GM12878 (cell line): ENCODE measurements around the gene GPBP1L1. TPM values are rescaled to one million over a fixed set of nuclear protein-coding genes. Genes with fewer than 3 reads are reported as not detected.
A peak's percentile ranks its signal among the peaks of the same experiment; 100 is the strongest.

Source experiments
- ATAC-seq: fragments of 200-7000 bp; cut with Tn5 transposase; 3 replicates; pipeline ENCODE4 v1.9.1; 2020; ENCODE audit warnings: mild to moderate bottlenecking, moderate library complexity
- BruUV-seq: library from RNA; stranded (reverse); fragments of 400-500 nt; replicated peaks from 2 replicates; lab custom pipeline; 2021; lab: Mats Ljungman, UMichigan
- CTCF ChIA-PET: fragments of 300-600 bp; sonication (Branson Sonifier 250); formaldehyde crosslinking; extraction: SDS; loops from one replicate; lab custom pipeline; 2021; ENCODE audit warnings: inconsistent platforms; lab: Yijun Ruan, JAX
- POLR2A ChIA-PET: fragments of 350-600 bp; formaldehyde crosslinking; extraction: SDS; loops from one replicate; lab custom pipeline; 2021; ENCODE audit warnings: inconsistent platforms; lab: Charles Lee
- RAD21 ChIA-PET: fragments of 300-600 bp; sonication (Branson Sonifier 250); formaldehyde crosslinking; loops from one replicate; lab custom pipeline; 2023; ENCODE audit warnings: antibody characterized with exemption; ENCODE audit not compliant: unreplicated experiment; lab: Charles Lee
- SMC1A ChIA-PET: fragments of 300-600 bp; sonication (Branson Sonifier 250); formaldehyde crosslinking; loops from one replicate; lab custom pipeline; 2023; ENCODE audit not compliant: unreplicated experiment, uncharacterized antibody; lab: Charles Lee
- DNase-seq: peaks from one replicate; pipeline ENCODE4 v3.0.0-alpha.2; 2011; ENCODE audit warnings: low read depth, low spot score
- FAIRE-seq: peaks from 3 replicates; lab custom pipeline; 2011; peaks lifted over from hg19 to GRCh38; lab: Jason Lieb, UNC
- H2AFZ ChIP-seq: 2 replicates; pipeline ENCODE4 v1.6.0; 2011; ENCODE audit warnings: low read depth, low read length, control low read depth; ENCODE audit not compliant: control insufficient read depth
- H3K27ac ChIP-seq: 2 replicates; pipeline ENCODE4 v1.5.1; 2011; ENCODE audit warnings: control low read depth; ENCODE audit not compliant: control insufficient read depth, insufficient read depth
- H3K27me3 ChIP-seq, 2 experiments: replicated peaks in 1 of 2; 2 replicates each; pipeline versions ENCODE4 v1.6.0 to v1.6.1; 2011; ENCODE audit warnings: low read length in 1 of 2; ENCODE audit not compliant: control insufficient read depth in 2 of 2, insufficient read depth in 2 of 2
- H3K36me3 ChIP-seq, 2 experiments: 2 replicates each; pipeline ENCODE4 v1.5.1; 2011; ENCODE audit warnings: low read length in 1 of 2; ENCODE audit not compliant: control insufficient read depth in 2 of 2, insufficient read depth in 2 of 2
- H3K4me1 ChIP-seq: 2 replicates; pipeline ENCODE4 v1.6.1; 2011; ENCODE audit warnings: mild to moderate bottlenecking, low read length, moderate library complexity, mixed read lengths; ENCODE audit not compliant: control insufficient read depth, insufficient read depth
- H3K4me2 ChIP-seq: 2 replicates; pipeline ENCODE4 v1.6.0; 2011; ENCODE audit warnings: control low read depth; ENCODE audit not compliant: control insufficient read depth, insufficient read depth
- H3K4me3 ChIP-seq: fragments of 200-600 bp; sonication (generic); 2 replicates; pipeline ENCODE4 v1.5.1; 2016
- H3K79me2 ChIP-seq: 2 replicates; pipeline ENCODE4 v1.6.0; 2011; ENCODE audit warnings: low read length; ENCODE audit not compliant: control insufficient read depth, insufficient read depth
- H3K9ac ChIP-seq: 2 replicates; pipeline ENCODE4 v1.8.0; 2011; ENCODE audit warnings: low read length, control low read depth, mixed read lengths; ENCODE audit not compliant: control insufficient read depth, insufficient read depth
- H3K9me3 ChIP-seq: replicated peaks from 3 replicates; pipeline ENCODE4 v1.5.1; 2011; ENCODE audit warnings: mild to moderate bottlenecking, low read length; ENCODE audit not compliant: control insufficient read depth, insufficient read depth
- H4K20me1 ChIP-seq: 2 replicates; pipeline ENCODE4 v1.6.0; 2011; ENCODE audit not compliant: control insufficient read depth, insufficient read depth
- MEF2A ChIP-seq: IDR thresholded peaks from 2 replicates; pipeline ENCODE4 v1.6.1; 2011; ENCODE audit warnings: low read depth, mild to moderate bottlenecking, low read length, moderate library complexity; ENCODE audit not compliant: insufficient read depth
- MEF2B ChIP-seq: fragments of 450-650 bp; IDR thresholded peaks from 2 replicates; pipeline ENCODE4 v1.6.1; 2018; ENCODE audit warnings: mild to moderate bottlenecking, moderate library complexity; ENCODE audit not compliant: partially characterized antibody, poor library complexity, severe bottlenecking
- POU2F2 ChIP-seq: IDR thresholded peaks from 3 replicates; pipeline ENCODE4 v1.6.1; 2011; ENCODE audit warnings: low read depth, mild to moderate bottlenecking, low read length, borderline replicate concordance
- RUNX3 ChIP-seq: IDR thresholded peaks from 2 replicates; pipeline ENCODE4 v1.6.1; 2012; ENCODE audit warnings: low read length, inconsistent platforms
- STAT3 ChIP-seq: IDR thresholded peaks from 2 replicates; pipeline ENCODE4 v1.6.1; 2011; ENCODE audit warnings: low read depth, low read length, improper control_type of control experiment
- TCF7 ChIP-seq: IDR thresholded peaks from 2 replicates; pipeline ENCODE4 v1.6.1; 2014; ENCODE audit warnings: antibody characterized with exemption, borderline replicate concordance
- WGBS: methylation state at CpG from one replicate; pipeline ENCODE4 v1.1.6; 2016; ENCODE audit warnings: low lambda C conversion rate; ENCODE audit not compliant: insufficient replicate concordance, insufficient coverage; ENCODE audit errors: missing lambda C conversion rate; 5-methylcytosine and 5-hydroxymethylcytosine counted together
- in situ Hi-C: fragments of 300-500 bp; cut with MboI; formaldehyde crosslinking; loops from 9 replicates; pipeline ENCODE4 v1.14.3; 2018; ENCODE audit warnings: mixed read lengths
- intact Hi-C: fragments of 100-400 bp; cut with micrococcal nuclease; formaldehyde crosslinking; loops from one replicate; pipeline ENCODE4 v1.14.2; 2022; ENCODE audit not compliant: unreplicated experiment
- polyA plus RNA-seq, 11 experiments: library from polyadenylated mRNA; depleted of rRNA in 4 of 11; unstranded in 6 of 11; stranded (reverse) in 5 of 11; fragments of >200 nt; fragmentation: Nextera tagmentation in 4 of 11; fragmentation: Illumina TruSeq in 1 of 11; extraction: Ambion mirVana in 4 of 11; extraction: Trizol in 1 of 11; gene quantifications; 1 replicate in 1 of 11; 2 replicates in 10 of 11; pipeline versions ENCODE4 v1.2.1 to v1.2.3, GENCODE V29; 2011 to 2016; ENCODE audit warnings: inconsistent platforms in 2 of 11, missing spikeins in 2 of 11, low read depth in 1 of 11
- total RNA-seq, 4 experiments: library from RNA; depleted of rRNA in 3 of 4; stranded (reverse); fragments of >200 nt in 3 of 4; fragmentation: Illumina TruSeq in 1 of 4; extraction: Trizol in 1 of 4; gene quantifications; 2 replicates each; pipeline versions ENCODE4 v1.2.1 to v1.2.3, GENCODE V29; 2013 to 2021

The GPBP1L1 gene
- total and polyA plus RNA-seq, 10 of the 15 experiments (the other 5 are each of a cell fraction or from before 2014, with no cell fraction given): 37.3 to 91.6 (median 81.2) TPM

GRCh38 chr1:45615885-45616284 lies 70.4 kb downstream of the GPBP1L1 start:
- peak overlapping the region; percentile 19; the same call in 1 of the 2 replicates for H3K4me2 ChIP-seq
- H3K4me1 ChIP-seq: peaks cover 5% of the 10 kb centered on the region
- in situ Hi-C loops: no loop called here
- TF ChIP-seq STAT3: no peak
- 0 out of 2 replicates have a peak, but pooled peaks have one; percentile 30 for TF ChIP-seq MEF2A
- TF ChIP-seq POU2F2: 0 out of 3 replicates have a peak, but pooled peaks have one; percentile 15
- TF ChIP-seq MEF2B: peak; percentile 39
- TF ChIP-seq TCF7: no peak
- TF ChIP-seq RUNX3: peak; percentile 48; the same call in 1 of the 2 replicates
- DNase-seq (no peak), FAIRE-seq (no peak), ATAC-seq (peak; percentile 18)
- whole genome bisulfite sequencing: 0% methylated on average over 1 of the region's 1 CpG
- H3K79me2 ChIP-seq: no peaks in the 10 kb centered on the region
- intact Hi-C loops: no loop called here
- no peak overlapping the region for H3K9ac ChIP-seq
- H3K4me3 ChIP-seq: no peak overlapping the region
- ChIA-PET RAD21 (no interaction called here), POLR2A (no interaction called here), CTCF (interaction anchor here (0.6 kb wide), 1 partner anchor 217 kb away, joined by 3 read pairs; no protein-coding TSS in a partner anchor), SMC1A (no interaction called here)
- no TSS peak for BruUV-seq
- no peaks in the 10 kb centered on the region; the same call in none of the 2 replicates for H4K20me1 ChIP-seq
- H3K27me3 ChIP-seq: no peaks in the 10 kb centered on the region
- H2AFZ ChIP-seq: no peak overlapping the region
- no peaks in the 10 kb centered on the region for H3K9me3 ChIP-seq
- peaks cover 14 to 52% of the 10 kb centered on the region in 2 experiments for H3K36me3 ChIP-seq
- H3K27ac ChIP-seq: no peak overlapping the region
